Measurements from ENCODE around the gene TP73.

DNA sequence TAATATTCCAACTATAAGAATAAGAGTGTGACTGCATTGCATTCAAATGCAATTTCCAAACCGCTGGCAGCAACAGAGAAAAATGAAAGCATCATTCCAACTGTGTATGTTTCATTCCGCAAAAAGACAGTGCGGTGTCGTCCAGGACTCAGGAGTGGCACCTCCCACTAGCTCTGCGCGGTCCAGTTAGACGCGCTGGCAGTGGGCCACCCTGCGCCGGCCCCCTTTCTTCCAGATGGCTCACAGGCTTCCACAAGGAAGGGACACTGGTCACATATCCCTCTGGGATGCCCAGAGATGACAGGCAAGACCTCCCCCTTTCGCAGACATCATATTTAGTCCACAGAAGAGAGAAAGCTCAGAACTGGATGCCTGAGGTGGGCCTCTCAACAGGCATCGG is 14.3 kb upstream of the TP73 start:
- TF ChIP-seq CTCF (IDR thresholded peaks at IDR 0.05) (no peak), POLR2A (IDR thresholded peaks at IDR 0.05) (no peak)

Measured in right lobe of liver (tissue), 4 donors.